ENCODE measurements around the gene METTL24.

GRCh38 chr6:110318971-110319370 is 39.2 kb downstream of the METTL24 start:
- TF ChIP-seq, protein P1, sequence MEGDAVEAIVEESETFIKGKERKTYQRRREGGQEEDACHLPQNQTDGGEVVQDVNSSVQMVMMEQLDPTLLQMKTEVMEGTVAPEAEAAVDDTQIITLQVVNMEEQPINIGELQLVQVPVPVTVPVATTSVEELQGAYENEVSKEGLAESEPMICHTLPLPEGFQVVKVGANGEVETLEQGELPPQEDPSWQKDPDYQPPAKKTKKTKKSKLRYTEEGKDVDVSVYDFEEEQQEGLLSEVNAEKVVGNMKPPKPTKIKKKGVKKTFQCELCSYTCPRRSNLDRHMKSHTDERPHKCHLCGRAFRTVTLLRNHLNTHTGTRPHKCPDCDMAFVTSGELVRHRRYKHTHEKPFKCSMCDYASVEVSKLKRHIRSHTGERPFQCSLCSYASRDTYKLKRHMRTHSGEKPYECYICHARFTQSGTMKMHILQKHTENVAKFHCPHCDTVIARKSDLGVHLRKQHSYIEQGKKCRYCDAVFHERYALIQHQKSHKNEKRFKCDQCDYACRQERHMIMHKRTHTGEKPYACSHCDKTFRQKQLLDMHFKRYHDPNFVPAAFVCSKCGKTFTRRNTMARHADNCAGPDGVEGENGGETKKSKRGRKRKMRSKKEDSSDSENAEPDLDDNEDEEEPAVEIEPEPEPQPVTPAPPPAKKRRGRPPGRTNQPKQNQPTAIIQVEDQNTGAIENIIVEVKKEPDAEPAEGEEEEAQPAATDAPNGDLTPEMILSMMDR (IDR thresholded peaks at IDR 0.05): no peak
- no peak for TF ChIP-seq POLR2A (IDR thresholded peaks at IDR 0.05)
